ENCODE data around the gene WDR18. TPM values are rescaled to one million over a fixed set of nuclear protein-coding genes. Genes with fewer than 3 reads are reported as not detected.

Gene WDR18
- polyA plus RNA-seq, 1 of the 3 experiments (the other 2 are of a cell fraction), result 47.9 TPM

DNA sequence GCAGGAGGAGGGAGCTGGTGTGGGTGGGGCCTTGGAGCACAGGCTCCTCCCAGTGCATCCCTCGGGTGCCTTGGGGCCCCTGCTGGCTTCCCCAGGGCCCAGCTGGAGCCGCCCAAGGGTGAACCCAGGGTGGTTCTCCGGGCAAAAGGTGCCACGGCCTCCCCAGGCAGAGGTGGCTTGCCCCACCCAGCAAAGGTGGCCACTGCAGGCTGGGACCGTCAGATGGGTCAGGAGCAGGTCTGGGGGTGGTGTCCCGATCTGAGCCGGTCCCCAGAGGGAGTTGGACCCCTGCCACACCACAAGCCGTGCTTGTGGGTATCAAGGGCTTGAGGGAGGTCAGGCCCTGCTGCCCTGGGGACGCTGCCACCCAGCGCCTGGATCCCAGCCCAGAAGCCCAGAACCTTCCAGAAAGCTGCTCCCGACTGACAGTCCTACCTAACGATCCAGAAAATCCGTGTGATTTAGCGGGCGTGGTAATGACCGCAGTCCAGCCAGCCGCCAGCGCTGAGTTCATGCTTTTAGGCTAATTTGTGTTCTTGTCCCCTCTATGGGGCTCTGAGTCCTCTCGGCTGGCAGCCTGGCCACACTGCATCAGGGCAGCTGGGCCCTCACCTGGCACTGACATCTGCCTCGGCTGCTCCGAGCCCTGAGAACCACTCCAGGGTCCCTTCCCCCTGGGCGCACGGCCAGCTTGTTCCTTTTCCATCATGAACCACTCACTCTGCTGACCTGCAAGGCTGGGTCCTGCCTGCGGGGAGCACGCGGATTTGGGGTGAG, 11.1 kb downstream of the WDR18 start:
- no peak for DNase-seq
- H3K4me3 ChIP-seq (ENCODE audit: low read depth in 2 of 2, low read length in 1 of 2), result no peak overlapping the region
- 91% methylated on average over 9 of the region's 26 CpGs for WGBS (ENCODE audit: low lambda C conversion rate)
- no peak overlapping the region for H3K27ac ChIP-seq (ENCODE audit: low read depth in 2 of 2, low read length in 1 of 2)
- H3K36me3 ChIP-seq (replicated peaks in 1 of 2; ENCODE audit: control insufficient read depth in 1 of 2, insufficient read depth in 2 of 2, low read length in 1 of 2), result peaks cover 0 to 27% of the 10 kb centered on the region in 2 experiments
- no peaks in the 10 kb centered on the region for H3K9me2 ChIP-seq
- H2AFZ ChIP-seq (ENCODE audit: low read depth), result no peak overlapping the region
- peaks cover 7% of the 10 kb centered on the region for H3F3A ChIP-seq (replicated peaks; ENCODE audit: insufficient read depth)
- no peak overlapping the region for H3K9ac ChIP-seq
- POLR2A ChIA-PET, result interaction anchor here (1.4 to 3.9 kb wide), 2 partner anchors 10 to 274 kb away, joined by 4 to 23 read pairs; partner anchors contain the start of genes CIRBP and WDR18
- 0 out of 2 replicates have a peak, but pooled peaks cover 6% of the 10 kb centered on the region for H4K20me1 ChIP-seq (ENCODE audit: insufficient read depth)
- TF ChIP-seq, protein P1, sequence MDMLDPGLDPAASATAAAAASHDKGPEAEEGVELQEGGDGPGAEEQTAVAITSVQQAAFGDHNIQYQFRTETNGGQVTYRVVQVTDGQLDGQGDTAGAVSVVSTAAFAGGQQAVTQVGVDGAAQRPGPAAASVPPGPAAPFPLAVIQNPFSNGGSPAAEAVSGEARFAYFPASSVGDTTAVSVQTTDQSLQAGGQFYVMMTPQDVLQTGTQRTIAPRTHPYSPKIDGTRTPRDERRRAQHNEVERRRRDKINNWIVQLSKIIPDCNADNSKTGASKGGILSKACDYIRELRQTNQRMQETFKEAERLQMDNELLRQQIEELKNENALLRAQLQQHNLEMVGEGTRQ (IDR thresholded peaks at IDR 0.05; ENCODE audit: borderline replicate concordance, low read depth, low read length), result no peak
- TF ChIP-seq SMC3 (IDR thresholded peaks at IDR 0.05; ENCODE audit: low read depth, low read length), result no peak
- TF ChIP-seq, protein P2, sequence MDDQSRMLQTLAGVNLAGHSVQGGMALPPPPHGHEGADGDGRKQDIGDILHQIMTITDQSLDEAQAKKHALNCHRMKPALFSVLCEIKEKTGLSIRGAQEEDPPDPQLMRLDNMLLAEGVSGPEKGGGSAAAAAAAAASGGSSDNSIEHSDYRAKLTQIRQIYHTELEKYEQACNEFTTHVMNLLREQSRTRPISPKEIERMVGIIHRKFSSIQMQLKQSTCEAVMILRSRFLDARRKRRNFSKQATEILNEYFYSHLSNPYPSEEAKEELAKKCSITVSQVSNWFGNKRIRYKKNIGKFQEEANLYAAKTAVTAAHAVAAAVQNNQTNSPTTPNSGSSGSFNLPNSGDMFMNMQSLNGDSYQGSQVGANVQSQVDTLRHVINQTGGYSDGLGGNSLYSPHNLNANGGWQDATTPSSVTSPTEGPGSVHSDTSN (IDR thresholded peaks at IDR 0.05), result no peak
- TF ChIP-seq TCF12 (IDR thresholded peaks at IDR 0.05), result no peak
- TF ChIP-seq, protein P3, sequence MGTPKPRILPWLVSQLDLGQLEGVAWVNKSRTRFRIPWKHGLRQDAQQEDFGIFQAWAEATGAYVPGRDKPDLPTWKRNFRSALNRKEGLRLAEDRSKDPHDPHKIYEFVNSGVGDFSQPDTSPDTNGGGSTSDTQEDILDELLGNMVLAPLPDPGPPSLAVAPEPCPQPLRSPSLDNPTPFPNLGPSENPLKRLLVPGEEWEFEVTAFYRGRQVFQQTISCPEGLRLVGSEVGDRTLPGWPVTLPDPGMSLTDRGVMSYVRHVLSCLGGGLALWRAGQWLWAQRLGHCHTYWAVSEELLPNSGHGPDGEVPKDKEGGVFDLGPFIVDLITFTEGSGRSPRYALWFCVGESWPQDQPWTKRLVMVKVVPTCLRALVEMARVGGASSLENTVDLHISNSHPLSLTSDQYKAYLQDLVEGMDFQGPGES (IDR thresholded peaks at IDR 0.05; ENCODE audit: low read depth, low read length), result no peak
- TF ChIP-seq, protein P4, sequence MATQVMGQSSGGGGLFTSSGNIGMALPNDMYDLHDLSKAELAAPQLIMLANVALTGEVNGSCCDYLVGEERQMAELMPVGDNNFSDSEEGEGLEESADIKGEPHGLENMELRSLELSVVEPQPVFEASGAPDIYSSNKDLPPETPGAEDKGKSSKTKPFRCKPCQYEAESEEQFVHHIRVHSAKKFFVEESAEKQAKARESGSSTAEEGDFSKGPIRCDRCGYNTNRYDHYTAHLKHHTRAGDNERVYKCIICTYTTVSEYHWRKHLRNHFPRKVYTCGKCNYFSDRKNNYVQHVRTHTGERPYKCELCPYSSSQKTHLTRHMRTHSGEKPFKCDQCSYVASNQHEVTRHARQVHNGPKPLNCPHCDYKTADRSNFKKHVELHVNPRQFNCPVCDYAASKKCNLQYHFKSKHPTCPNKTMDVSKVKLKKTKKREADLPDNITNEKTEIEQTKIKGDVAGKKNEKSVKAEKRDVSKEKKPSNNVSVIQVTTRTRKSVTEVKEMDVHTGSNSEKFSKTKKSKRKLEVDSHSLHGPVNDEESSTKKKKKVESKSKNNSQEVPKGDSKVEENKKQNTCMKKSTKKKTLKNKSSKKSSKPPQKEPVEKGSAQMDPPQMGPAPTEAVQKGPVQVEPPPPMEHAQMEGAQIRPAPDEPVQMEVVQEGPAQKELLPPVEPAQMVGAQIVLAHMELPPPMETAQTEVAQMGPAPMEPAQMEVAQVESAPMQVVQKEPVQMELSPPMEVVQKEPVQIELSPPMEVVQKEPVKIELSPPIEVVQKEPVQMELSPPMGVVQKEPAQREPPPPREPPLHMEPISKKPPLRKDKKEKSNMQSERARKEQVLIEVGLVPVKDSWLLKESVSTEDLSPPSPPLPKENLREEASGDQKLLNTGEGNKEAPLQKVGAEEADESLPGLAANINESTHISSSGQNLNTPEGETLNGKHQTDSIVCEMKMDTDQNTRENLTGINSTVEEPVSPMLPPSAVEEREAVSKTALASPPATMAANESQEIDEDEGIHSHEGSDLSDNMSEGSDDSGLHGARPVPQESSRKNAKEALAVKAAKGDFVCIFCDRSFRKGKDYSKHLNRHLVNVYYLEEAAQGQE (IDR thresholded peaks at IDR 0.05; ENCODE audit: low read depth, low read length), result no peak
- TF ChIP-seq RCOR1 (IDR thresholded peaks at IDR 0.05; ENCODE audit: low read length), result no peak
- no peak for TF ChIP-seq TEAD4 (IDR thresholded peaks at IDR 0.05; ENCODE audit: borderline replicate concordance, insufficient read depth)
- TF ChIP-seq FOXM1 (IDR thresholded peaks at IDR 0.05; ENCODE audit: low read depth), result no peak
- H3K27me3 ChIP-seq (ENCODE audit: insufficient read depth), result peaks cover 36% of the 10 kb centered on the region; the same call in 1 of the 2 replicates
- H3K4me2 ChIP-seq, result no peak overlapping the region
- H3K4me1 ChIP-seq (ENCODE audit: control insufficient read depth in 1 of 2, insufficient read depth in 2 of 2, low read depth in 1 of 2, low read length in 1 of 2), result peaks cover 0 to 9% of the 10 kb centered on the region in 2 experiments; a peak in 1 of 4 replicates
- no peaks in the 10 kb centered on the region for H3K79me2 ChIP-seq (ENCODE audit: insufficient read depth)
- H3K9me3 ChIP-seq, result no peaks in the 10 kb centered on the region
- CTCF ChIA-PET, result interaction anchor here (0.9 to 3.2 kb wide), 6 partner anchors 9 to 227 kb away, joined by 3 to 18 read pairs (median 4); partner anchors contain the start of gene WDR18

Measured in SK-N-SH (cell line).